OCI-M1 (cell line): ENCODE data around the gene UCP3.
A peak's percentile ranks its signal among the peaks of the same experiment; 100 is the strongest.

Experiments
- DNase-seq: peaks from one replicate; lab custom pipeline; 2025; lab: John Stamatoyannopoulos, UW

UCP3 gene

DNA sequence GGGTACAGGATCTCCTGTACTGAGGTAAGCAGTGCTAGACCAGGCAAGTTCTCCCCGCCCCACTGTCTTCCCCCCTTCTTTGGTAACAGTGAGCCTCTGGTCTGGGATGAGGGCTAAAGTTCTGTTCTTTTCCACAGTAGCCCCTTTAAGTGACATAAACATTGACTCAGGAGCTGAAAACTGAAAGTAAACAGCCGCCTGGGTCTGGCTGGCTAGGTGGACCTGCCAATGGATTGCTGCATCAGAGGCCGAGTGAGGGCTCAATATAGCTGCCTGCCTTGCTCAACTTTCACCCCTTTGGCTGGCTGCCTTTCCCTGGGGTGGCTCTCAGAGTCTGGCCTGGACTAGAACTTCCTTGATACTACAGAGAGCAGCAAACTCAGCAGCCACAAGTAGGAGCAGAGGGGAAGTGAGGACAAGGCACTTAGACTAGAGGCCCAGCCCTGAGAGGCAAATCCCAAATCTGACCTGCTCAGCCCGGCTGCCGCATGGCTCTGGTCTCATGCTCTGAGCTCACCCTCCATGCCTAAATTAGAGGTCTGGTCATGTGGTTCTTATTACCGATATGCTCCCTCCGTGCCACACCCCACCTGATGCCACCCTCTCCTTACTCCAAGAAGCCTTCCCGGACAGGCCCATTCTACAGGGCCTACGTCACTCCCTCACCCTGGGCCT lies 9.6 kb upstream of the UCP3 start:
- DNase-seq: peak; percentile 90

GRCh38 chr11:74017631-74018030 lies 8.7 kb upstream of the UCP3 start:
- no peak for DNase-seq

- peak; percentile 96 for DNase-seq
Observed at GRCh38 chr11:74015919-74016684, 7.2 kb upstream of the UCP3 start.

DNA sequence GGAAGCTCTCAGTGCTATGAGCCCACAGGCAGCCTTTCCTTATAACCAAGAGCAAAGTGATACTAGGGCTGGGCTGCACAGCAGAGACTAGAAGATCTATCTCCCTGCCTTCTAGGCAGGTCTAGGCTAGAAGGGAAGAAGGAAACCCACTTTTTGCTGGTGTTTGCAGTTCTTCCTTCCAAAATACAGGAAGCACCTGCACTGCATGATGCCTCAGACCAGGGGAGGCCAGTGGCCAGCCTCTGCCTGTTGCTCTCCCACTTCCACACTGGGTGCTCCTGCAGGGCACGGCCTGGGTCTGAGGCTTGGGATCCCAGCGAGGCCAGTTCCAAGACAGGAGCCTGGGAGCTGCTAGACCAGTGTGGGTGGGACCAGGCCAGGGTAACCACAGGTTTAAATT lies 6.0 kb upstream of the UCP3 start:
- no peak for DNase-seq

GRCh38 chr11:74013141-74013540 lies 4.3 kb upstream of the UCP3 start:
- DNase-seq: no peak

DNA sequence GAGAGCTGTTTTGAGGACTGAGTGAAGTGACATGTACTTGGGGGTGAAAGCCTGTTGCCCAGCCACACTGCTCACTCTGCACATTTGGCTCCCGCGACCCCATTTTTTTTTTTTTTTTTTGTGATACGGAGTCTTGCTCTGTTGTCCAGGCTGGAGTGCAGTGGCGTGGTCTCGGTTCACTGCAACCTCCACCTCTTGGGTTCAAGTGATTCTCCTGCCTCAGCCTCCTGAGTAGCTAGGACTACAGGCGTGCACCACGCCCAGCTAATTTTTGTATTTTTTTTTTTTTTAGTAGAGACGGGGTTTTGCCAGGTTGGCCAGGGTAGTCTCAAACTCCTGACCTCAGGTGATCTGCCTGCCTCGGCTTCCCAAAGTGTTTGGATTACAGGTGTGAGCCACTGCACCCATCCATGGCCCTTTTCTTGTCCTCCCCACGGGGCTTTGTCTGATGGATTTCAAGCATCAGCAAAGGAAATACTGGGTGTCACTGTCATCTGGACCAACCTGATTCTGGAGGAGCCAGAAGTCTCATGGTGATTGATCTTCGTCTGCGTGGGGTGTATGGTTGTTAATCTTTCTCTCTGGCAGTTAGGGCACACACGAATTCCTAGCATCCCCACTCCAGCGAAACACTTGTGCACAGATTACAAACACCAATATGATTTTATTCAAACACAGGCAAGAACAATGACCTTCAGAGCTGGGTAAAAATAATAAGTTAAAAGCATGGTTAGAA lies 3.4 kb upstream of the UCP3 start:
- DNase-seq: no peak

- DNase-seq: peak; percentile 100
Observed at GRCh38 chr11:74011360-74012073, 2.6 kb upstream of the UCP3 start.

GRCh38 chr11:74010306-74011300 lies 1.7 kb upstream of the UCP3 start:
- peak; percentile 92 for DNase-seq

DNA sequence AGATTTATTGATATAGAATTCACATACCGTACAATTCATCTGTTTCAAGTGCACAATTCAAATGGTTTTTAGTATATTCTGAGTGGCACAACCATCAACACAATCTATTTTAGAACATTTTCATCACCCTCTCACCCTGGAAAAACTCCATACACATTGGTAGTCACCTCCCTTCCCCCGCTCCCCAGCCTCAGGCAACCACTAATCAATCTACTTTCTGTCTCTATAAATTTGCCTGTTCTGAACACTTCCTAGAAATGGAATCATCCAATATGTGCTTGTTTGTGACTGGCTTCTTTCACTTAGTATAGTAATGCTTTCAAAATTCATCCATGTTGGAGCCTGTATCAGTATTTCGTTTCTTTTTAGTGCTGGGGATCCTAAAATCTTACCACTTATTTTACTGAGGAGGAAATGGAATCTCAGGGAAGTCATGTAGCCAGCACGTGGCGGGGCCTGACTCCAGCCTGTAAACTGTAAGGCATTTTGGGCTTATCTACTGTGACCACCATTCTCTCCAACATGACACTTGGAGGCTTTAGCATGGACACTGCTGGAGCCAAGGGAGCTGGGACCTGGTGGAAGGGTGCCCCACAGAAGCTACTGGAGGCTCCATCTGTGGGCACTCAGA lies 905 bp upstream of the UCP3 start:
- peak; percentile 90 for DNase-seq

- no peak for DNase-seq
Observed at GRCh38 chr11:74009230-74009547, 304 bp upstream of the UCP3 start.

DNA sequence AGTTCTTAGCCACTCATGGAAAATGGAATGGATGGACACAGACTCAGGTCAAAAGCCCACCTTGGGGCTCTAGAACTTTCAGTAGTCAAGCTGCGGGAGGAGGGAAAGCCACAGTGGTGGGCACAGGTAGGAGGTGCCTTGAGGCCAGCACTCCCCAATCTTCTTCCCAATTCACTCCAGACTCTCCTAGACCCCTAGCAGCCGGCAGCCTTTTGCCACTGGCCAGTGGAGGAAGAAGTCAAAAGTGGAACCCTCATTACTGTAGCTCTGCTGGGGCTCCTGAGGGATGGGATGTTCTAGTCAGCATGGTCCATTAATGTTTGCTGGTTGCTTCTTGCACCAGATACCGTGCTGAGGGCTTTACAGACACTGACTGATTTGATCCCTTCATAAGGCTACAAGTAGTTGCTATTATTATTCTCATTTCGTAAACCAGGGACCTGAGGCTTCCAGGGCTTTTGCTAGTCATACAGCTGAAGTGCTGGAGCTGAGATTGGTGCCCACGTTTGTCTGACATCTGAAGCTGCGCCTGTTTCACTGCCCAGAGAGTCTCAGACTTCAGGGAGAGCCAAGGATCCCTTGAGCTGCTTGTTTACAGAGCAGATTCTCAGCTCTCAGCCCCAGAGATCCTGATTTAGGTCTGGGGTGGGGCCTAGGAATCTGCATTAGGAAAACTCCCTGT lies 1.1 kb downstream of the UCP3 start:
- DNase-seq: no peak

DNA sequence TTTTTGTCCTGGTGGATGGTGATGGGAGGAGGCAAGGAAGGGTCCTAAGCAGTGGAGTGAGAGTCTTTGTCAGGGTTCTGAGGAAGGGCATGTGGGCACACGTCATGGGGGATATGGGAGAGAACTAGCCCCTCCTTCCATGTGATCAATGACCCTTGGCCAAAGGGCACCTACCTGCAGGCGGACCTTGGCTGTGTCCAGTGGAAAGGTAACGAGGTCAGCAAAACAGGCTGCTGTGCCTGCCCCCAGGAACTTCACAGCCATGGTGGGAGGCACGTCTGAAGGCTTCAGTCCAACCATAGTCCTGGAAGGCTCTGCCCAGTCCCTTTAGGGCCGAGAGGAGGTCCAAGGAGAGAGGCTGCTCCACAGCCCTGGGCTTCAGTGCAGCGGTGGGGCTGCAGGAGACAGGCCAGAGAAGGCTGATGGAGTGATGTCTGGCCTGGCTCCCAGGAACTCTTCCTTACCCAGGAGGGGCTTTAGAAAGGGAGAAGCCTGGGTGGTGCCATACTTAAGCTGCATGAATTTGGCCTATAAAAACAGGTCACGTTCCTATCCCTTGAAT lies 2.1 kb downstream of the UCP3 start:
- DNase-seq: no peak

DNA sequence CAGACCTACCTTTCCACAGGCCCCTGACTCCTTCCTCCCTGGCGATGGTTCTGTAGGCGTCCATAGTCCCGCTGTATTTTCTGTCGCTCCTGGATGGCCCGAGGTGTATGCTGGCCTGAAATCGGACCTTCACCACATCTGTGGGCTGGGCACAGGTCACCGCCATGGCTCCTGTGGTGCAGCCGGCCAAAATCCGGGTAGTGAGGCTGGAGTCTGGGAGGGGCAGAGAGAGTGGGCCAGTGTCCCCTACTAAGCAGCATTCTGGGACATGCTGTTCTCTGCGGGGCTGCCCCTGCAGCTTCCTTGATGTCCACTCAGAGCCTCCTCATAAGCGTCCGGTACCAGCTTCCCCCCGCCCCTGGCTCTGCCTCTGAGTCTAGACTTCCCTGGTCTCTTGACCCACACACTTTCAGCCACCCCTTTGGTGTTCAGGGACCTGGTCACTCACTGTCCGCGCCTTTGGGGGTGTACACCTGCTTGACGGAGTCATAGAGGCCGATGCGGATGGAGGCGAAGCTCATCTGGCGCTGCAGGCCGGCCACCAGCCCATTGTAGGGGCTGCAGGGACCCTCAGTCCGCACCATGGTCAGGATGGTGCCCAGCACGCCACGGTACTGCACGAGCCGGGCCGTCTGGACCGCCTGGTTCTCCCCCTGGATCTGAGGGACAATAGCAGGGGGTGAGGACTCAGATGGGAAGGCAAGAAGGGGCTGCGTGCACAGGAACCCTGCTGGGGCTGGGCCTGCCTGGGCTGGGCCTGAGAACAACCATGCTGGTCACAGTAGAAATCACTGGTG lies 3.0 kb downstream of the UCP3 start:
- no peak for DNase-seq

DNA sequence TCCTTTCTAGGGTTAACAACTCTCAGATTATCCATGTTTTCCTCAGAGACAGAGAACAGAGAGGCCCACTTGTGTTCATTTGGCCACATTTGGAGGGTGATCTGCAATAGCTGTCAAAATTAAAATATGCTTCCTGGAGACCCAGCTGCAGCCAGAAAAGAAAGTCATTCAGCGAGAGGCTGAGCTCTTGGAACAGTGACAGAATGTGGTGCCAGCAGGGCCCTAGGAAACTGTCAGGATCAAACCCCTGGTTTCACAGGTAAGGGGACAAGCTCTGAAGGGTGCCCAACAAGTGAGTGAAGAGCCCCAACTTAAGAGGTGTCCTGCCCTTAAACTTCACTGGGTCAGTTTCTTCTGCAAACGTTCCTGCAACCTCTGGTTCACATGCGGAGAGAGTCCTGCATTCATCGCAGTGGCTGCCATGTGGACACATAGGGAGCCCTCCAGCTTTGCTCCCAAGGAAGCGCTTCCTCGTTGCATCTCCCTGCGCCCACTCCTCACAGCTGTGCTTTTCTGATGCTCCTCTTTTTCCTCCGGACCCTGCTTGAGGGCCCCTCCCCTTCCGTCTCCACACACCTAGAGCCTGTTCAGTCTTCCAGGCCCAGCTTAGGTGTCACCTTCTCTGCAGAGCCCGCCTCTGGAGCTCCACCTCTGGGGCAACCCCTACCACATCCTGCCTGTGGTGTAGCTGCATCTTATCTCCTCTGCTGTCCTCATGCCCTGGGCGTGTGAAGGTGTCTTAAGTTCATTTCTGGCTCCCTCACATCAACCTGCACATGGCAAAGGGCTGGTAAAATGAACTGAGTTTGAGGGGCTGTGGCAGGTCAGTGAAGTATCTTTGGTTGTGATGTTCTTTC lies 3.9 kb downstream of the UCP3 start:
- DNase-seq: no peak

DNA sequence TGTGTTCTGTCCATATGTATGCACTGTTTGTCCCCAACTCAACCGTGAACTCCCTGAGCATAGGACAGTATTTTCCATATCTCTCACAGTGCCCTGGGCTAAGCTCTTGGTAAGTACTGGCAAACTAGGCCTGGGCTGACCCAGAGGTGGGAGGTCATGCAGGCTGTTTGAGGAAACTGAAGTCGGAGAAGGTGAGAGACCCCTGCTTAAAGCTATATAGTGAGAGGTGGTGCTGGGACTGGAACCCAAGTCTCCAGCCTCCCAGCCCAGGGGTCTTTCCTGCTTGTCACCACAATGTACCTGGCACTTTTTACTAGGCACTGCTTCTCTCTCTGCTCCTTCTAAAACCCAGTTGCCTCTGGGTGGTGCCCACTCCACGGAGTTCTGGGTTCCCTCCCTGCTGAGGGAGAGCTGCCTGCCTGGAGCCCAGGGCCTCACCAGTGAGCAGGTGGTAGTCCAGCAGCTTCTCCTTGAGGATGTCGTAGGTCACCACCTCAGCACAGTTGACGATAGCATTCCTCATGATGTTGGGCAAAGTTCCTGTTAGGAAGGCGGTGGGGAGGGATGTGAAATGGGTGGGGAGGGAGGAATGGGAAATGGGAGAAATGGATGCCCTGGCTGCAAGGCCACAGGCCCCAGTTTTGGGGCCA lies 4.7 kb downstream of the UCP3 start:
- DNase-seq: no peak

DNA sequence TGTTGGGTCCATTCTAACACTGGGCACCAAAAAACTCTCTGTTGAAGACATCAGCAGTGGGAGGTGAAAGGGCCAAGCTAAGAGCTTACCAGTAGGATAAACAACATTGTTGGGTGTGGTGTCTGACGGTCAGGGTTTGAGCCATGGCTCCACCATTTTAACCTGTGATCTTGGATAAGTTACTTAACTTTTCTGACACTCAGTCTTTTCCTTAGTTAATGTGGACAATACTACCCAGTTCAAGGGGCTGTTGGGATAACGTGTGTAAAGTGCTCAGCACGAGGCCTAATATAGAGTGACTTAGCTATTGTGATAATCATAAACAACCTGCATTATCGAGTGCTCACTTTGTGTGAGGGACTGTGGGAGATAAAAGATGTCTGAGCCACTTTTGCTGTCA lies 6.1 kb downstream of the UCP3 start:
- DNase-seq: no peak

DNA sequence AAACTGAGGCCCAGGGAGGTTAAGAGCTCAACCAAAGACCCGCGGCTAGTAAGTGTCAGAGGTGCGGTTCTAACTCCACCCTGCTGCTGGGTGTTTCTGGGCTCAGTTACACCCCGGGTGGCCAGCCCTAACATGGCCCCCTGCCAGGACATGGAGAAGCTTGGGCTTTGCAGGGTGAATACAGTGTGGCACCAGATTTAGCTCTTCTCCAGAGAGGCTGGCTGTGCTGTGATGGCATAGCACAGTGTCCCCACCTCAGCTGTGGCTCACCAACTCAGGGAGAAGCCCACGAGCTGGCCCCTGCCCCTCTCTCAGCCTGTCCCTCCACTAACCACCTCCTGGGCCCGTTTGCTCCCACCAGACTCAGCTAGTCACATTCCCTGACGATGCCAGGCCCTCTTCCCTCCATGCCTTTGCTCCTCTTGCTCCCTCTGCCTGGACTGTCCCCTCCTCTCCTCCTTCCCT lies 7.0 kb downstream of the UCP3 start:
- no peak for DNase-seq
